Nephron progenitor cell (in vitro differentiated cells): ENCODE data around the gene KRT10.
A peak's percentile ranks its signal among the peaks of the same experiment; 100 is the strongest.

Source experiments
- DNase-seq: peaks from one replicate; pipeline ENCODE4 v3.0.0; 2021
- H3K27ac Mint-ChIP-seq: 2 replicates; pipeline ENCODE4 v1.8.0; 2021; ENCODE audit warnings: mild to moderate bottlenecking, moderate library complexity, mixed read lengths
- H3K27me3 Mint-ChIP-seq: 2 replicates; pipeline ENCODE4 v1.8.0; 2021; ENCODE audit warnings: mild to moderate bottlenecking, low read depth, mixed read lengths; ENCODE audit not compliant: poor library complexity
- H3K36me3 Mint-ChIP-seq: 2 replicates; pipeline ENCODE4 v1.8.0; 2021; ENCODE audit warnings: low read depth, mixed read lengths
- H3K4me1 Mint-ChIP-seq: 2 replicates; pipeline ENCODE4 v1.8.0; 2021; ENCODE audit warnings: mixed read lengths
- H3K4me3 Mint-ChIP-seq: 2 replicates; pipeline ENCODE4 v1.8.0; 2021; ENCODE audit warnings: mild to moderate bottlenecking, moderate library complexity, mixed read lengths
- H3K9me3 Mint-ChIP-seq: 2 replicates; pipeline ENCODE4 v1.8.0; 2021; ENCODE audit warnings: mild to moderate bottlenecking, moderate library complexity, mixed read lengths
- TF ChIP-seq, protein P1 (sequence below): fragments of 200-600 bp; sonication (generic); IDR thresholded peaks from 2 replicates; pipeline ENCODE4 v1.5.0; 2021; ENCODE audit warnings: antibody characterized with exemption

KRT10 gene

DNA sequence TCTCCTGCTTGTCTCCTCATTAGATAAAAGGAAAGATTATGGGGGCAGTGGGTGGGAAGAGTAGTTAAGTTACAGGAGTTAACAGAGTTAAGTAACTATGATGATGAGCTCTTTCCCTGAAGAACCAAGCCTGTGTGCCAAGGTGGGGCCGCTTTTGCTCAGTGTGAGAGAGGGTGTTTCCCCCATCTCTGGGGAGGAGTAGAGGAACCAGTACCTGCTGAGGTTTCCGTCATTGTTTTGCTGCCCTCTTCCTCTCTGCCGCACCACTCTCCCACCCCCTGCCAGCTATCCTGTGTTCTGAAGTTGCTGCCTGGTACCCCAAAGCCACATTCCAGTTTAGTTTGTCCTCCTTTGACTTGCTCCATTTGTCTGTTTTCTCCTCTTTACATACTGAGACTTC lies 20.8 kb upstream of the KRT10 start:
- TF ChIP-seq, protein P1, sequence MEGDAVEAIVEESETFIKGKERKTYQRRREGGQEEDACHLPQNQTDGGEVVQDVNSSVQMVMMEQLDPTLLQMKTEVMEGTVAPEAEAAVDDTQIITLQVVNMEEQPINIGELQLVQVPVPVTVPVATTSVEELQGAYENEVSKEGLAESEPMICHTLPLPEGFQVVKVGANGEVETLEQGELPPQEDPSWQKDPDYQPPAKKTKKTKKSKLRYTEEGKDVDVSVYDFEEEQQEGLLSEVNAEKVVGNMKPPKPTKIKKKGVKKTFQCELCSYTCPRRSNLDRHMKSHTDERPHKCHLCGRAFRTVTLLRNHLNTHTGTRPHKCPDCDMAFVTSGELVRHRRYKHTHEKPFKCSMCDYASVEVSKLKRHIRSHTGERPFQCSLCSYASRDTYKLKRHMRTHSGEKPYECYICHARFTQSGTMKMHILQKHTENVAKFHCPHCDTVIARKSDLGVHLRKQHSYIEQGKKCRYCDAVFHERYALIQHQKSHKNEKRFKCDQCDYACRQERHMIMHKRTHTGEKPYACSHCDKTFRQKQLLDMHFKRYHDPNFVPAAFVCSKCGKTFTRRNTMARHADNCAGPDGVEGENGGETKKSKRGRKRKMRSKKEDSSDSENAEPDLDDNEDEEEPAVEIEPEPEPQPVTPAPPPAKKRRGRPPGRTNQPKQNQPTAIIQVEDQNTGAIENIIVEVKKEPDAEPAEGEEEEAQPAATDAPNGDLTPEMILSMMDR, result no peak

DNA sequence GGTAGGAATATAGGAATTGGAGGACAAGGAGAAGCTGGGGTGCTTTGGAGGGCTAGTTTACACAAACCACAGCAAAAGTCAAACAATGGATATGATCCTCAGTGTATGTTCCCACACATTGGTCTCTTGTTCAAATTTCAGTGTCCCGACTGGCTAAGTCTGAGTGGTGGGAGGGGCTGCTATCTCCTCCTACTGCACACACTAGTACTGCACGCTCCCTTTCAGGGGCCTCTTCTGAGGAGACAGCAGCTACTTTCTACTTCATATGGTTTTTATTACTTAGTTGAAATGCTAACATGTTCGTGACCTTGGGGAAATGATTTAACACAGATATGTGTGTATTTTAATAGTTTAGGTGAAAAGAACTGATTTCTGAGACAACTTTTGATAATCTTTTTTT lies 18.8 kb upstream of the KRT10 start:
- no peak for DNase-seq
- Mint-ChIP-seq H3K36me3 (no peaks in the 10 kb centered on the region), H3K4me3 (no peak overlapping the region), H3K4me1 (no peaks in the 10 kb centered on the region), H3K27me3 (peaks cover 39% of the 10 kb centered on the region), H3K9me3 (no peaks in the 10 kb centered on the region), H3K27ac (no peak overlapping the region)
- TF ChIP-seq, protein P1, result no peak

More for the DNA sequence above, 20.8 kb upstream of the KRT10 start:
- no peak overlapping the region for H3K4me3 Mint-ChIP-seq
- H3K27ac Mint-ChIP-seq, result no peak overlapping the region
- no peaks in the 10 kb centered on the region for H3K9me3 Mint-ChIP-seq
- H3K27me3 Mint-ChIP-seq, result peaks cover 40% of the 10 kb centered on the region
- H3K36me3 Mint-ChIP-seq, result no peaks in the 10 kb centered on the region
- H3K4me1 Mint-ChIP-seq, result no peaks in the 10 kb centered on the region
- no peak for DNase-seq

DNA sequence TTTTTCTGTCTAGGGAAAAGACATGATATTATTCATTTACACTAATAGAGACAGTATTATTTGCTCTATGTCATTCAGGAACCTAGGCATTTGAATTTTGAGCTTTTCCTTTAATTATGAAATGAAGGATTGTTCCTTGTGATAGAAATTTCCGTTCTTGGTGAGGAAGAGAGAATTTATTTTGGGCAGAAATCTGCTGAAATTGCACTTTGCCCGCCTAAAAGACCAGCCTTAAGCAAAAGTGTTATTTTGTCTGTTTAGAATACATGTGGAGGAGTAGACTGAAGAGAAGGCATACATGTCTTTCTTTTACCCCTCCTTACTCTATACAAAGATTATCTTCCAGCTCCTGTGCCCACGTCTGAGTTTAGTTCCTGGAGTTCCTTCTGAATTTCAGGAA lies 16.8 kb upstream of the KRT10 start:
- H3K27me3 Mint-ChIP-seq, result peaks cover 20% of the 10 kb centered on the region
- no peaks in the 10 kb centered on the region for H3K9me3 Mint-ChIP-seq
- DNase-seq, result no peak
- H3K36me3 Mint-ChIP-seq, result peaks cover 12% of the 10 kb centered on the region
- no peak overlapping the region for H3K4me3 Mint-ChIP-seq
- TF ChIP-seq, protein P1, result no peak
- no peaks in the 10 kb centered on the region for H3K4me1 Mint-ChIP-seq
- H3K27ac Mint-ChIP-seq, result no peak overlapping the region

DNA sequence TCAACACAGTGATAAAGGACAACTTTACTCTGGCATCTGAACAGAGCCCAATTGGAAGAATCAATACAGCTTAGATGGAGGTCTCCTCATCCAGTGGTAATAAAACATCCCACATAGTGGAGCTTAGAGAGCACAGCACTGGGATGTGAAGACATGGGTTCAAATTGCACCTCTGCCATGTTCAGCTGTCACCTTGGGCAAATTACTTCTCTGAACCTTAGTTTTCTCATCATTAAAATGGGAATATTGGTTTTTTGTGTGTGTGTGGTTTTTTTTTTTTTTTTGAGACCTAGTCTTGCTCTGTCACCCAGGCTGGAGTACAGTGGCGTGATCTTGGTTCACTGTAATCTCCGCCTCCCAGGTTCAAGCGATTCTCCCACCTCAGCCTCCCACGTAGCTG lies 13.6 kb upstream of the KRT10 start:
- peaks cover 3% of the 10 kb centered on the region for H3K27me3 Mint-ChIP-seq

DNA sequence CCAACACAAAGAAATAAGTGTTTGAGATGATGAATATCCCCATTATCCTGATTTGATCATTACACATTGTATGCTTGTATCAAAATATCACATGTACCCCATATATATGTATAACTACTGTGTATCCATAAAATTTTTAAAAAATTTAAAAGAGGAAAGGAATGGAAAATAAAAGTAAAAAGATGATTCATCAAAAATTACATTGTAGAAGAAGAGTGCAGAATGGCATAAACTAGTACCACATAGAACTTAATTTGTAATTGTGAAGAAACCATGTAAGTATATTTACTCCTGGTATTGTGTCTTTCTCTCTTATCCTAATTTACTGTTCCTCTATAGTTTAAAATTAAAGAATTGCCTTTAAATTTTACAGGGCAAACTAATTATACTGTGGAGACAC lies 11.5 kb upstream of the KRT10 start:
- H3K4me1 Mint-ChIP-seq, result no peaks in the 10 kb centered on the region
- H3K9me3 Mint-ChIP-seq, result no peaks in the 10 kb centered on the region
- H3K27ac Mint-ChIP-seq, result no peak overlapping the region
- no peaks in the 10 kb centered on the region for H3K27me3 Mint-ChIP-seq
- peaks cover 12% of the 10 kb centered on the region for H3K36me3 Mint-ChIP-seq
- no peak for DNase-seq
- TF ChIP-seq, protein P1, result no peak
- no peak overlapping the region for H3K4me3 Mint-ChIP-seq

More for the DNA sequence above, 13.6 kb upstream of the KRT10 start:
- no peaks in the 10 kb centered on the region for H3K9me3 Mint-ChIP-seq
- H3K4me3 Mint-ChIP-seq, result no peak overlapping the region
- no peak overlapping the region for H3K27ac Mint-ChIP-seq
- H3K36me3 Mint-ChIP-seq, result peaks cover 12% of the 10 kb centered on the region
- TF ChIP-seq, protein P1, result no peak
- no peaks in the 10 kb centered on the region for H3K4me1 Mint-ChIP-seq
- DNase-seq, result no peak

DNA sequence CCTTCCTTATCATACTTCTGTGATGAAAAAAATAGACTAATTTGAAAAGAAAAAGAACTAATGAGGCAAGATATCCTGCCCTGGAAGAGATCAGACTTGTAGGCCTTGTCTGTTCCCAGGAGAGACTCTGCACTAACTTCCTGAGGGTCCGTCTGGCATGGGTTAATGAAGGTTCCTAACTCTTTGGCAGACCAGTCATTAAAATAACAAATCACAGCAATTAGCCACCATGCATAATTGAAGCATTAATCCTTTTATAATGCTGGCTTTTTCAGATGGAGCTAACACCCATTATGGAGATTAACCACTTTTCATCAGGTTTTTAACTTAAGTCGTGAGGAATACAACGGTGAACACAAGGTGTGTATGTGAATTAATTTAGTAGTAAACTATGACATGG lies 10.4 kb upstream of the KRT10 start:
- H3K36me3 Mint-ChIP-seq, result peaks cover 12% of the 10 kb centered on the region
- no peak for DNase-seq
- no peaks in the 10 kb centered on the region for H3K27me3 Mint-ChIP-seq
- TF ChIP-seq, protein P1, result no peak
- H3K9me3 Mint-ChIP-seq, result no peaks in the 10 kb centered on the region
- peak overlapping the region; percentile 32 for H3K27ac Mint-ChIP-seq
- no peaks in the 10 kb centered on the region for H3K4me1 Mint-ChIP-seq
- no peak overlapping the region for H3K4me3 Mint-ChIP-seq
